Globus pallidus (tissue), 1 donor: Measurements from ENCODE around the gene SNAP29.
"Not testable (repeated sequence)": the region's sequence is repeated elsewhere in the genome, so short reads cannot be mapped to it uniquely, and the experiment has no call there.

ENCODE experiments used
- DNase-seq: peaks from one replicate; pipeline ENCODE4 v3.0.0-alpha.2; 2015; ENCODE audit warnings: low spot score

The SNAP29 gene

DNA sequence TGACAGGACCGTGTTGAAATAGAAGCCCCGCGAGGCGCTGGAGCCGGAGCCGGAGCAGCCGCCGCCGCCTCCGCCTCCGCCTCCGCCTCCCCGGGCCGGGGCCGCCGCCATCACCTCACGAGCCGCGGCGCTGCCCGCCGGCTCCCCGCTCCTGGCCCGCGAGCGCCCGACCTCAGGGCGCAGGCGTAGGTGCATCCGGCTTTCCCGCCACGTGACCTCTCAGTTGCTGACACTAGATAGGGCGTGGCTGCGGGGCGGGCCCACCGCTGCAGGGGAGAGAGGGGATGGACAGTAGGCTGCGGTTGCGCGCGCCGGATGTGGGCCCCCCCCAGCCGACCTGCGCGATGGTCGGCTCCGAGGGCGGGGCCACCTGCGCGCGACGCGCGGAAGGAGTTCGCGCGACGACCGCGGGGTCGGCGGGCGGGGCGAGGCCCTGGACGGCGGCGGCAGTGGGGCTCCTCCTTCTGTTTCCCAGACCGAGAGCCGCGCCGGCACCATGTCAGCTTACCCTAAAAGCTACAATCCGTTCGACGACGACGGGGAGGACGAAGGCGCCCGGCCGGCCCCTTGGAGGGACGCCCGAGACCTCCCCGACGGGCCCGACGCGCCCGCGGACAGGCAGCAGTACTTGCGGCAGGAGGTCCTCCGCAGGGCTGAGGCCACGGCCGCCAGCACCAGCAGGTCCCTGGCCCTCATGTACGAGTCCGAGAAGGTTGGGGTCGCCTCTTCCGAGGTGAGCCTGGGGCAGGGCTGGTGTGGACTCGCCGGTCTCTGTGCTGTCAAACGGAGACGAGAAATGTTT is at the start of gene SNAP29, which contains the start of gene PI4KA:
Gene SNAP29 (plus strand): TSS at position 393 of the 802 bp plus-strand sequence. CDS start 104 bp downstream, at position 497.
Gene PI4KA (minus strand): TSS at position 197 of the 802 bp plus-strand sequence. CDS start 86 bp downstream, at position 111.
- peak; percentile 97 for DNase-seq

- DNase-seq = no peak
These were observed 49.1 kb upstream of the SNAP29 start for GRCh38 chr22:20809538-20810185.

GRCh38 chr22:20810645-20811044 is 48.2 kb upstream of the SNAP29 start:
- no peak for DNase-seq

DNA sequence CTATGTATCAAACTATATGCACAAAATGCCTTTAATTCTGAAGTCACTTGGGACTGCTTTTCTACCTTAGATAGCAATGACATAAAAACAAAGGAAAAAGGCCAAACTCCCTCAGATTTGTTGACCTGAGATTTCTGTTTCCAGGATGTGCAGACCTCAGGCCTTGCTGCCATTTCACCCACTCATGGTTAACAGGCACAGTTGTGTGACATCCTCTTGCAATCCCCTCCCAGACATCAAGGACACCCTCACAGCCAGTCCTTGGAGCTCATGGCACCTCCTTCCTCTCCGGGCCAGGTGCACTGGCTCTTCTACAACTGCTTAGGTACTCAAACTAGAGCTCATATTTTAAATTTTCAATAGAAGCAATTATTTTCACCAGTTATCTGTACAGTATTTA is 47.6 kb upstream of the SNAP29 start:
- no peak for DNase-seq

- DNase-seq = no peak
These were observed 46.7 kb upstream of the SNAP29 start for GRCh38 chr22:20811971-20812660.

DNA sequence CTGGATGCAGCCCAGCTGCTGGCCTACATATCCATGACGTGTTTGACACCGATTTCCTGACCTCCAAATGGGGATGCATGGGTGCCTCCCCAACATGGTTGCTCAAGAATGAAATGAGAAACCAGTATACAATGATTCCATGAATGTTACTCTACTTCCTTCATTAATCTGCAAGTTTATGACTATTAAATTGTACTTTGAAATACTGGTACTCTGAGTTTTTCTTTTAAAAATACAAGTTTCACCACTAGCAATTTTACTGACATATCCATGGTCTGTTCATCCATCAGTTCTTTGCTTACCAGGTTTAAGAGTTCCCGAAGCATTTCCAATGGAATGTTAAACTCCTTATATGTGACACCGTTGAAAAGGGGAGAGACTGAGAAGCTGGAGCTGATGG is 45.8 kb upstream of the SNAP29 start:
- DNase-seq = no peak

- DNase-seq = no peak
These were observed 44.5 kb upstream of the SNAP29 start for GRCh38 chr22:20814221-20814808.

DNA sequence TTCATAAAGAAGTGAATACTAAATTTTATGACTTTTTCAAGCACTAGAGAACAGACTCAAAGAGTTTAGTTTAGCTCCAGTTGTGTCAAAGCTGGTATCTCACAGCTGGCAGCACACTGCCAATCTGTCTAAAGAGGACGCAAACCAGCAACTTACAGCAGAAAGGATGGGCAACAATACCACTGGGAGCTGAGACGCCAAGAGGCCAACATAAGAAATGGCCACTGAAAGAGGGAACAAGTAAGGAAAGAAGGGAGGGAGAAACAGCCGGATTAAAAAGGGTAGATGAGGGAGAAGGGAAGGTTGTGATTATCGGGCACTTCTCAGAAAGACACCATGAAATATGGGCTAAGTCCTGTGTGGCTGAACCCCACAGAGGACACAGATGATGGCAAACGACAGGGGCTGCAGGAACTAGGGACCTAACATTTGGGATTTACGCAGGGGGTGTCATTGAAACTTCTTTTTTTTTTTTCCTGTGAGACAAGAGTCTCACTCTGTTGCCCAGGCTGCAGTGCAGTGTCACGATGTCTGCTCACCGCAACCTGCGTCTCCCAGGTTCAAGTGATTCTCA is 43.2 kb upstream of the SNAP29 start:
- DNase-seq = no peak

DNA sequence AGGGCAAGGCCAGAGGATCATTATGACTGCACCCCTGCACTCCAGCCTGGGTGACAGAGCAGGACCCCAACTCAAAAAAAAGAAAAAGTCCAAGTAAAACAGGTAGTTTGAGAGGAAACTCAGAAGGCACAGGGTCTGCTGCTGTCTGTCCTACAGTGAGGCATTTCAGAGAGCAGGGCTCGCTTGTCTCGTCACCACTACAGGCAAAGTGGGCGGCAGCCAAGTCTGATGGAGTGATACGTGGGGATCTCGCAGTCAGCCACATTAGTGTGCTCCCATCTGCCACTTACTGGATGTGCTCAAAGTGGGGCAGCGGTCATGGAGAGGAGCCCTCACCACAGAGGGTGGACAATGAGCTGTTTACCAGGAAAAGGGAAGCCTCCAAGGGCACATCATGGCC is 42.2 kb upstream of the SNAP29 start:
- DNase-seq = no peak

- no peak for DNase-seq
These were observed 40.3 kb upstream of the SNAP29 start for GRCh38 chr22:20818471-20818870.

DNA sequence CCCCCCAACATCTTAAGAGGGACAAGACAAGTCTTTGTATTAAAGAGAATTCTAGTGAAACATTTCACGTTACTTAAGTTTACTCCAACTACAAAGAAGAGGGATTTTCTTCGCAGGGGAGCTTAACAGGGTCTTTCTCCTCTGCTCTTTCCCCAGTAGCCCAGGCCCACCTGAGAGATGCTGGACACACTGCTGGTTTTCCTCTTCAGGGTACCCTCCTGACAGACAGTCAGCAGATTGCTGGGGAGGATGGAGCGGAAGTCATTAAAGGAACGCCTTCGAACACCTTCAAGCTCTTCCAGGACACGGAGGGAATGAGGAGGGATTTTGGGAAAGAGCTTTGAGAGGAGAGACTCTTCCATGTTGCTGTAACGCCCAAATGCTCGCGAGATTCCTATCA is 39.3 kb upstream of the SNAP29 start:
- no peak for DNase-seq

GRCh38 chr22:20821717-20822239 is 37.0 kb upstream of the SNAP29 start:
- DNase-seq = not testable (repeated sequence)

GRCh38 chr22:20822240-20822639 is 36.6 kb upstream of the SNAP29 start:
- DNase-seq = no peak

- DNase-seq = no peak
These were observed 35.5 kb upstream of the SNAP29 start for GRCh38 chr22:20823264-20823663.

- DNase-seq = not testable (repeated sequence)
These were observed 33.6 kb upstream of the SNAP29 start for GRCh38 chr22:20825216-20825615.

- no peak for DNase-seq
These were observed 33.2 kb upstream of the SNAP29 start for GRCh38 chr22:20825624-20826023.

GRCh38 chr22:20826373-20827152 is 32.2 kb upstream of the SNAP29 start:
- DNase-seq = not testable (repeated sequence)

DNA sequence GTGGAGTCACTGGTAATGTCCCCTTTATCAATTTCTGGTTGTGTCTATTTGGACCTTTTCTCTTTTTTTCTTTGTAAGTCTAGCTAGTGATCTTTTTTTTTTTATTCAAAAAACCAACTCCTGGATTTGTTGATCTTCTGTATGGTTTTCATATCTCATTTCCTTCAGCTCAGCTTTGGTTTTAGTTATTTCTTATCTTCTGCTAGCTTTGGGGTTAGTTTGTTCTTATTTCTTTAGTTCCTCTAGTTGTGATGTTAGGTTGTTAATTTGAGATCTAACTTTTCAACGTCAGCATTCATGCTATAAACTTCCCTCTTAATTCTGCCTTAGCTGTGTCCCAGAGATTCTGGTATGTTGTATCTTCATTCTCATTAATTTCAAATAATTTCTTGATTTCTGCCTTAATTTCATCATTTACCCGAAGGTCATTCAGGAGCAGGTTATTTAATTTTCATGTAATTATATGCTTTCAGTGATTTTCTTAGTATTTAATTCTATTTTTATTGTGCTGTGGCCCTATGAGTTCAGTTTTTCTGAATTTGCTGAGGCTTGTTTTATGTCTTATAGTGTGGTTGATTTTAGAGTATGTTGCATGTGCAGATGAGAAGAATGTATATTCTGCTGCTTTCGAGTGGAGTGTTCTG is 29.2 kb upstream of the SNAP29 start:
- no peak for DNase-seq

- DNase-seq = no peak
These were observed 25.6 kb upstream of the SNAP29 start for GRCh38 chr22:20833225-20833665.

DNA sequence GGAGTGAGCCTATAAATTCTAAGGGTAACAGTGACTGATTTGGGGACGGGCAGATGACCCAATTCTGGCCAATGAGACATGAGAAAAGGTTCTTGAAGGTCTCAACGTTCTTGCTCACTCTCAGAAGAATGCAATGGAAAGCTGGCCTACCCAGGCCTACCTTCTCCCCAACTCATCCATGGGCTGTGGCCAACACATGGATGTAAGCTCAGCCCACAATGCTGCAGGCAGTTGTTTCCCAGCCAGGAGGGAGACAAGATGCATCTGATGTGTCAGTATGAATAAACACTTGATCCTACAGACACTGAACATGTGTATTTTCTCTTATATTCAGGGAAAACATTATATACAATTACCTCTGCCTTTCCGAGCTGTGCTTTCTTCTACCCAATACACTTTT is 24.6 kb upstream of the SNAP29 start:
- no peak for DNase-seq
